ENCODE measurements around the gene CYP21A2. TPM values are rescaled to one million over a fixed set of nuclear protein-coding genes. Genes with fewer than 3 reads are reported as not detected.

CYP21A2 gene
- 0.14 TPM in 1 of 2 replicates, not detected in the other for total RNA-seq

GRCh38 chr6:32037598-32038524 is at the start of gene CYP21A2:
TSS of gene CYP21A2 (plus strand) at chr6:32038415. CDS start at chr6:32038423, 8 bp downstream.

GRCh38 chr6:32014547-32014946 is 23.7 kb upstream of the CYP21A2 start, which contains the start of gene C4B:
TSS of gene C4B (plus strand) at chr6:32014795. CDS start at chr6:32014846, 51 bp downstream.

Other genes with a start within 250 kb of the CYP21A2 start
- gene VARS1, start 242.7 kb upstream of the CYP21A2 start, total RNA-seq: 67.4 and 123 TPM in 2 replicates
- 17.2 and 18.4 TPM in 2 replicates for gene LSM2, start 231.4 kb upstream of the CYP21A2 start, total RNA-seq
- 1.2 and 2.1 TPM in 2 replicates for gene HSPA1L, start 223.1 kb upstream of the CYP21A2 start, total RNA-seq
- 73.6 and 99.1 TPM in 2 replicates for gene HSPA1A, start 222.9 kb upstream of the CYP21A2 start, total RNA-seq
- gene HSPA1B, start 210.7 kb upstream of the CYP21A2 start, total RNA-seq: 84.9 and 117 TPM in 2 replicates
- 72.0 and 133 TPM in 2 replicates for gene NEU1, start 175.6 kb upstream of the CYP21A2 start, total RNA-seq
- gene SLC44A4, start 159.4 kb upstream of the CYP21A2 start, total RNA-seq: 0.05 and 0.30 TPM in 2 replicates
- gene EHMT2, start 140.7 kb upstream of the CYP21A2 start, total RNA-seq: 51.1 and 57.6 TPM in 2 replicates
- 3.6 and 4.7 TPM in 2 replicates for gene ZBTB12, start 136.3 kb upstream of the CYP21A2 start, total RNA-seq
- 0.42 and 0.89 TPM in 2 replicates for gene C2, start 110.7 kb upstream of the CYP21A2 start, total RNA-seq
- gene CFB, start 92.3 kb upstream of the CYP21A2 start, total RNA-seq: 4.1 and 28.8 TPM in 2 replicates
- gene NELFE, start 79.4 kb upstream of the CYP21A2 start, total RNA-seq: 89.1 and 109 TPM in 2 replicates
- 60.3 and 63.7 TPM in 2 replicates for gene SKIC2, start 79.2 kb upstream of the CYP21A2 start, total RNA-seq
- gene DXO, start 66.3 kb upstream of the CYP21A2 start, total RNA-seq: 11.0 and 11.3 TPM in 2 replicates
- gene C4A, start 56.4 kb upstream of the CYP21A2 start, total RNA-seq: 4.2 and 4.3 TPM in 2 replicates
- 2.1 and 3.9 TPM in 2 replicates for gene C4B, start 23.6 kb upstream of the CYP21A2 start, total RNA-seq
- 0.89 and 1.7 TPM in 2 replicates for gene TNXB, start 70.9 kb downstream of the CYP21A2 start, total RNA-seq
- gene ATF6B, start 89.8 kb downstream of the CYP21A2 start, total RNA-seq: 18.7 and 28.5 TPM in 2 replicates
- 3.0 and 3.6 TPM in 2 replicates for gene FKBPL, start 91.9 kb downstream of the CYP21A2 start, total RNA-seq
- gene PRRT1, start 113.5 kb downstream of the CYP21A2 start, total RNA-seq: 0.09 TPM in 1 of 2 replicates, not detected in the other
- 16.3 and 16.6 TPM in 2 replicates for gene PPT2, start 115.7 kb downstream of the CYP21A2 start, total RNA-seq
- gene EGFL8, start 126.2 kb downstream of the CYP21A2 start, total RNA-seq: 1.2 and 1.4 TPM in 2 replicates
- gene AGPAT1, start 137.7 kb downstream of the CYP21A2 start, total RNA-seq: 19.3 and 28.4 TPM in 2 replicates
- gene RNF5, start 140.0 kb downstream of the CYP21A2 start, total RNA-seq: 14.9 and 24.6 TPM in 2 replicates
- gene AGER, start 145.8 kb downstream of the CYP21A2 start, total RNA-seq: 0.23 TPM in 1 of 2 replicates, not detected in the other
- gene PBX2, start 151.8 kb downstream of the CYP21A2 start, total RNA-seq: 36.2 and 58.1 TPM in 2 replicates
- gene GPSM3, start 154.2 kb downstream of the CYP21A2 start, total RNA-seq: 0.59 and 1.2 TPM in 2 replicates
- 0.42 and 1.5 TPM in 2 replicates for gene NOTCH4, start 185.7 kb downstream of the CYP21A2 start, total RNA-seq

Measured in smooth muscle cell of the umbilical artery (primary cell).